Measurements from ENCODE around the gene OTX1.

Gene OTX1

DNA sequence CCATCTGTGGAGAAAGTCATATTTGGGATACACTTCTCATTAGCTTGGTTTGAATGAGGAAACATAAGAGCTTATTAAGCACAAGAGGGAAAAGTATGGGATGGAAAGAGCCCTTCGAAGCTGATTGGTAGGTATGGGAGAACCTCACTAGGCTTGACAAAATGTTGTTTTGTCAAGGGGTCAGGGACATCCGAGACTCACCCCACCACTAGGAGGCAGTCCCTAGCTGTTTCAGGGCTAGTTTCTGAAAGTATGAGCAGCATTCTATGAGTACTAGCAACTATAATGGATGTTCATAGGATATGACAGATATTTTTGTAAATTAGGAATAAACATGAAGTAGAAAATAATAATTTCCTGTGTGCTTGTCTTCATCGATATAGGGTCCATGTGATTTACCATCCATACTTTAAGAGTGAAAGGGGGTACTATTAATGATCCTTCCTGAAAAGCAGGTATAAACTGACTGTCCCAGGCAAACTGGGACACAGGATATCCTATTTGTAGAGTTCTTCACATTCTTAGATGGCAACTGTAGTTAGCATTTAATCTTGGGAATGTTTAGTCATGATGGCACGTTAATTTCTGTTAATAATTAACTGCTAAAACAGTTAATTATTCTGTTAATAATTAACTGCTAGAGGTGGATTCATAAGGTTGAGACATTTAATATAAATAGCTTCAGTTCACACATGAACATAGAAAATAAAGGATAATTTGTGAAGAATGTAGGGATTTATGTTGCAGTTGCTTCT is 28.4 kb downstream of the OTX1 start:
- H3K27me3 ChIP-seq (ENCODE audit: insufficient read depth, insufficient read length), result no peaks in the 10 kb centered on the region
- H3K9me3 ChIP-seq (ENCODE audit: insufficient read depth, low read length), result no peaks in the 10 kb centered on the region
- H3K9ac ChIP-seq (ENCODE audit: insufficient read length, low read depth), result no peak overlapping the region
- no peaks in the 10 kb centered on the region for H3K4me1 ChIP-seq (ENCODE audit: insufficient read depth, insufficient read length)
- no peak for TF ChIP-seq SUZ12 (IDR thresholded peaks at IDR 0.05; ENCODE audit: extremely low read depth, insufficient read depth, insufficient read length)
- TF ChIP-seq YY1 (IDR thresholded peaks at IDR 0.05; ENCODE audit: insufficient read depth, insufficient read length), result no peak
- TF ChIP-seq ZNF274 (IDR thresholded peaks at IDR 0.05; ENCODE audit: low read depth, low read length), result no peak
- no peak for DNase-seq (ENCODE audit: low read depth, low spot score)
- no peak overlapping the region for H3K4me3 ChIP-seq (ENCODE audit: insufficient read length, low read depth)
- no peaks in the 10 kb centered on the region for H3K36me3 ChIP-seq (ENCODE audit: insufficient read depth, insufficient read length, low read length)

DNA sequence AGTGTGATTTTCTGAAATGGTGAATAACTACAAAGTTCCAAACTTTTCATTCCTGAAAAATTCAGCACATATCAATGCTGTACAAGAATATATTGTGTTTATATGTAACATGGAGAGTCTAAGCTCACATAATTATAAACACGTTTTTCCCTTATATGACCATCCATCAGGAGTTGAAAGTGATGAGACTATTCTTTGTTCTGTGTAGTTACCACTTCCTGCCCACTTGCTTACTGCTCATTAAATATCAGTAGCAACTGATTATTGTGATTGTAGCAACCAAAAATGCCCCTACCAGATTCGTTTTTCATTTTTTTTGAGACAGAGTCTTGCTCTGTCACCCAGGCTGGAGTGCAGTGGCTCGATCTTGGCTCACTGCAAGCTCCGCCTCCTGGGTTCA is 30.8 kb downstream of the OTX1 start:
- Histone ChIP-seq H3K9ac (ENCODE audit: insufficient read length, low read depth) (no peak overlapping the region), H3K27me3 (ENCODE audit: insufficient read depth, insufficient read length) (no peaks in the 10 kb centered on the region), H3K4me1 (ENCODE audit: insufficient read depth, insufficient read length) (no peaks in the 10 kb centered on the region), H3K9me3 (ENCODE audit: insufficient read depth, low read length) (no peaks in the 10 kb centered on the region), H3K36me3 (ENCODE audit: insufficient read depth, insufficient read length, low read length) (no peaks in the 10 kb centered on the region), H3K4me3 (ENCODE audit: insufficient read length, low read depth) (no peak overlapping the region)
- no peak for TF ChIP-seq SUZ12 (IDR thresholded peaks at IDR 0.05; ENCODE audit: extremely low read depth, insufficient read depth, insufficient read length)
- TF ChIP-seq YY1 (IDR thresholded peaks at IDR 0.05; ENCODE audit: insufficient read depth, insufficient read length), result no peak
- TF ChIP-seq ZNF274 (IDR thresholded peaks at IDR 0.05; ENCODE audit: low read depth, low read length), result no peak
- DNase-seq (ENCODE audit: low read depth, low spot score), result no peak

DNA sequence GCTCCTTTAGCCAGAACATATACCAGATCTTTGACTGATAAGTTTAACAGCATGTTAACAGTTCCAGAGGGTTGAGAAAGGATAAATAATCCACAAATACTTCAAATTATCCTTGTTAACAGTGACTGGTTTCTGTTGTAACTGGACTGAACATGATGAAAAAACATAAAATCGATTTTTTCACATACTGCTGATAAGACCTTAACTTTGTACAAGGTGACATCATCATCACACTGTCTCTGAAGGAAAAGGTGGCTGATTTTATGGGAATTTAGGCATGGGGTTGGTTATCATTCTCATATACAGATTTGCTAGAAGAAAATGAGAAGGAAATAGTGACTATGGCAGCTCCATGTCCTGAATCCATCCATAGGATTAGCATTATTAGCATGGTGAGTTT is 36.1 kb downstream of the OTX1 start:
- Histone ChIP-seq H3K4me1 (ENCODE audit: insufficient read depth, insufficient read length) (no peaks in the 10 kb centered on the region), H3K36me3 (ENCODE audit: insufficient read depth, insufficient read length, low read length) (no peaks in the 10 kb centered on the region), H3K27me3 (ENCODE audit: insufficient read depth, insufficient read length) (no peaks in the 10 kb centered on the region), H3K9ac (ENCODE audit: insufficient read length, low read depth) (no peak overlapping the region), H3K9me3 (ENCODE audit: insufficient read depth, low read length) (no peaks in the 10 kb centered on the region), H3K4me3 (ENCODE audit: insufficient read length, low read depth) (no peak overlapping the region)
- DNase-seq (ENCODE audit: low read depth, low spot score), result no peak
- TF ChIP-seq SUZ12 (IDR thresholded peaks at IDR 0.05; ENCODE audit: extremely low read depth, insufficient read depth, insufficient read length) (no peak), ZNF274 (IDR thresholded peaks at IDR 0.05; ENCODE audit: low read depth, low read length) (no peak), YY1 (IDR thresholded peaks at IDR 0.05; ENCODE audit: insufficient read depth, insufficient read length) (no peak)

DNA sequence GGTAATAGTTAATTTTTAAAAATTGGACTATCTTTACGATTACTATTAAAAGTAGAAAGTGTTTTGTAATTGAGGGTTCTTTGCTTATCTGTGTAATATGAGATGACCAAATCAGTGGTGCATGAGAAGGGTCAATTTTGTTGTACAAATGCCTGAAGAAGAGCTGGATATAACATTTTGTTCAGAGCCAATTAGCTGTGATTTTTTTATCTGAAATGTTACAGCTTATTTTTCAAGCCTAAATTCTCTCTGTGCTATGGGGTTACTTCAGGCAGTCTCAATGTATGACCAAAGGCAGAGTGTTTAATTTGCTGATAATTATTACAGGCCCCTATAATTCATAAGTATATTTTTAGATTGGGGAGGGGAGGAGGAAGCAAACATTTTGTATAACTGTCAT is 41.8 kb downstream of the OTX1 start:
- H3K27me3 ChIP-seq (ENCODE audit: insufficient read depth, insufficient read length), result no peaks in the 10 kb centered on the region
- DNase-seq (ENCODE audit: low read depth, low spot score), result no peak
- no peak for TF ChIP-seq ZNF274 (IDR thresholded peaks at IDR 0.05; ENCODE audit: low read depth, low read length)
- no peak for TF ChIP-seq SUZ12 (IDR thresholded peaks at IDR 0.05; ENCODE audit: extremely low read depth, insufficient read depth, insufficient read length)
- no peak for TF ChIP-seq YY1 (IDR thresholded peaks at IDR 0.05; ENCODE audit: insufficient read depth, insufficient read length)
- no peaks in the 10 kb centered on the region for H3K36me3 ChIP-seq (ENCODE audit: insufficient read depth, insufficient read length, low read length)
- H3K4me1 ChIP-seq (ENCODE audit: insufficient read depth, insufficient read length), result no peaks in the 10 kb centered on the region
- H3K9ac ChIP-seq (ENCODE audit: insufficient read length, low read depth), result no peak overlapping the region
- no peak overlapping the region for H3K4me3 ChIP-seq (ENCODE audit: insufficient read length, low read depth)
- H3K9me3 ChIP-seq (ENCODE audit: insufficient read depth, low read length), result no peaks in the 10 kb centered on the region

DNA sequence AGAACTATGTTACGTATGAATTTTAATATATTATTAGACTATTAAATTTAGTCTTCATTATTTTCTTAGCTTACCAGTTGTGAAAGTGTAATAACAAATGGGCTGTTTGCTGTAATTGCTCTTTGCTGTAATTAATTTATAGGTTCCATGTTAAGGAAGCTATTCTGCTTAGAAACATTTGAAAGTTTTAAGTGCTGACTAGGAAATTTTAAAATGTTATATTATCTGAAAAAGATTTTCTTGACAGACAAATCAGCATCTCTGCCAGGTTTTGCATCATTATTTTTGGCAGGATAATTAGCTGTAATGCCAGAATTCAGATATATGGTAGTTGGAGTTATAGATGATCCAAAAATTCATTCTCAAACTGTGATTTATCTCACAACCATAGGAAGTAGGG is 42.2 kb downstream of the OTX1 start:
- no peaks in the 10 kb centered on the region for H3K4me1 ChIP-seq (ENCODE audit: insufficient read depth, insufficient read length)
- TF ChIP-seq YY1 (IDR thresholded peaks at IDR 0.05; ENCODE audit: insufficient read depth, insufficient read length), result no peak
- TF ChIP-seq ZNF274 (IDR thresholded peaks at IDR 0.05; ENCODE audit: low read depth, low read length), result no peak
- no peak for TF ChIP-seq SUZ12 (IDR thresholded peaks at IDR 0.05; ENCODE audit: extremely low read depth, insufficient read depth, insufficient read length)
- H3K27me3 ChIP-seq (ENCODE audit: insufficient read depth, insufficient read length), result no peaks in the 10 kb centered on the region
- no peak for DNase-seq (ENCODE audit: low read depth, low spot score)
- H3K36me3 ChIP-seq (ENCODE audit: insufficient read depth, insufficient read length, low read length), result no peaks in the 10 kb centered on the region
- no peaks in the 10 kb centered on the region for H3K9me3 ChIP-seq (ENCODE audit: insufficient read depth, low read length)
- no peak overlapping the region for H3K9ac ChIP-seq (ENCODE audit: insufficient read length, low read depth)
- H3K4me3 ChIP-seq (ENCODE audit: insufficient read length, low read depth), result no peak overlapping the region

DNA sequence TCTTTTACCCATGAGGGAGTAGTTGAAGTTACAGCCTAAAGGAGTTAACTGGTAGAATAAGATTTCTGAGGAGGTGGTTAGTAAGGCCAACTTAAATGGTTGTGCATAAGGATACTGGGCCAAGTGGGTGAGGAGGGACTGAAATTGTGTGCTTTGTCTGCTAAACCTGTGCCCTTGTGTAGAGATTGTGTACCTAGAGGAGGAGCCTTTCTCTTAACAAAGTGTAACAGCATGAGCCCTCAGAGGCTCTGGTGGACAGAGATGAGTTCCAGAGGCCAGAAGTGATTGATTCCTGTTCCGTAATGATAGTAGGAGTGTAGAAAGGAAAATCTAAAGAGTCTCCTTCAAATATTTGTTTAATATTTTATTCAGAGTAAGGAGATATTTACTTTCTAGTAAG is 42.9 kb downstream of the OTX1 start:
- Histone ChIP-seq H3K9me3 (ENCODE audit: insufficient read depth, low read length) (no peaks in the 10 kb centered on the region), H3K9ac (ENCODE audit: insufficient read length, low read depth) (no peak overlapping the region), H3K27me3 (ENCODE audit: insufficient read depth, insufficient read length) (no peaks in the 10 kb centered on the region), H3K4me1 (ENCODE audit: insufficient read depth, insufficient read length) (no peaks in the 10 kb centered on the region), H3K4me3 (ENCODE audit: insufficient read length, low read depth) (no peak overlapping the region), H3K36me3 (ENCODE audit: insufficient read depth, insufficient read length, low read length) (no peaks in the 10 kb centered on the region)
- TF ChIP-seq YY1 (IDR thresholded peaks at IDR 0.05; ENCODE audit: insufficient read depth, insufficient read length), result no peak
- TF ChIP-seq SUZ12 (IDR thresholded peaks at IDR 0.05; ENCODE audit: extremely low read depth, insufficient read depth, insufficient read length), result no peak
- TF ChIP-seq ZNF274 (IDR thresholded peaks at IDR 0.05; ENCODE audit: low read depth, low read length), result no peak
- DNase-seq (ENCODE audit: low read depth, low spot score), result no peak

DNA sequence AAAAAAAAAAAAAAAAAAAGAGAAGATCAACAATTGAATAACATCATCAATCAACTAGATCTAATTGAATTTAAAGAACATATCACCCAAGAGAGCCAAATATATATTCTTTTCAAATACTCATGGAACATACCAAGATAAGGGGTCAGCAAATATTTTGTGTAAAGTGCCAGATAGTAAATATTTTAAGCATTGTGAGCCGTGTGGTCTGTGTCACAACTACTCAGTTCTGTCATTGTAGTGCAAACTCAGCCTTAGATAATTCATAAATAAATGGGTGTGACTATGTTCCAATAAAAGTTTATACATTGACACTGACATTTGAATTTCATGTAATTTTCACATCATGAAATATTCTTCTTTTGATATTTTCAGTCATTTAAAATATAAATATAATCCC is 45.9 kb downstream of the OTX1 start:
- H3K27me3 ChIP-seq (ENCODE audit: insufficient read depth, insufficient read length), result no peaks in the 10 kb centered on the region
- TF ChIP-seq ZNF274 (IDR thresholded peaks at IDR 0.05; ENCODE audit: low read depth, low read length), result no peak
- no peak for TF ChIP-seq SUZ12 (IDR thresholded peaks at IDR 0.05; ENCODE audit: extremely low read depth, insufficient read depth, insufficient read length)
- TF ChIP-seq YY1 (IDR thresholded peaks at IDR 0.05; ENCODE audit: insufficient read depth, insufficient read length), result no peak

More for the DNA sequence above, 45.9 kb downstream of the OTX1 start:
- H3K9me3 ChIP-seq (ENCODE audit: insufficient read depth, low read length), result no peaks in the 10 kb centered on the region
- H3K4me3 ChIP-seq (ENCODE audit: insufficient read length, low read depth), result no peak overlapping the region
- DNase-seq (ENCODE audit: low read depth, low spot score), result no peak
- no peaks in the 10 kb centered on the region for H3K36me3 ChIP-seq (ENCODE audit: insufficient read depth, insufficient read length, low read length)
- H3K4me1 ChIP-seq (ENCODE audit: insufficient read depth, insufficient read length), result no peaks in the 10 kb centered on the region
- no peak overlapping the region for H3K9ac ChIP-seq (ENCODE audit: insufficient read length, low read depth)
